Stimulated activated naive CD8-positive, alpha-beta T cell treated with anti-CD3 and anti-CD28 coated beads, Interleukin-15, Interleukin-2, amounts not matched to agents 100 U/mL and 50 U/mL, for 24 hours (primary cell): Measurements from ENCODE around the gene CTXND1.
"Not testable (repeated sequence)": the region's sequence is repeated elsewhere in the genome, so short reads cannot be mapped to it uniquely, and the experiment has no call there.

ENCODE experiments used
- ATAC-seq: fragments of 150-1000 bp; cut with Tn5 transposase; one replicate; pipeline ENCODE4 v1.10.0; 2021
- DNase-seq: peaks from one replicate; pipeline ENCODE4 v3.0.0; 2021

Gene CTXND1

DNA sequence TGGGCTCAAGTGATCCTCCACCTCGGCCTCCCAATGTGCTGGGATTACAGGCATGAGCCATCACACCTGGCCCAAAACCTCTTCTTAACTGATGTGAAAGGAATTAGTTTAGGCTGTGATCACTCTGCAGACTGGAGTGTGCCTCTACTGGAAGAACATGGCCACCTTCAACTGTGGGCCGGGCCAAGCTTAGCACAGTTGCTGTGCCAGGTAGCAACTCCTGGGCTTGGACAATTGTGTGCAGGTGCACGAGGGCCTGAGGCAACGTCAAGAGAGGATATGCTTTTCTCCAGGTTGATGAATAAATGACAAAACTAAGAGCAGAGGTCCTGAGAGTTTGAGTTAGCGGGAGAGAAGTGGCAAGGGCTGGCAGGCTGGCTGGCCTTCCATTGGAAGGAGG lies 92.7 kb downstream of the CTXND1 start:
- DNase-seq (no peak), ATAC-seq (no peak)

DNA sequence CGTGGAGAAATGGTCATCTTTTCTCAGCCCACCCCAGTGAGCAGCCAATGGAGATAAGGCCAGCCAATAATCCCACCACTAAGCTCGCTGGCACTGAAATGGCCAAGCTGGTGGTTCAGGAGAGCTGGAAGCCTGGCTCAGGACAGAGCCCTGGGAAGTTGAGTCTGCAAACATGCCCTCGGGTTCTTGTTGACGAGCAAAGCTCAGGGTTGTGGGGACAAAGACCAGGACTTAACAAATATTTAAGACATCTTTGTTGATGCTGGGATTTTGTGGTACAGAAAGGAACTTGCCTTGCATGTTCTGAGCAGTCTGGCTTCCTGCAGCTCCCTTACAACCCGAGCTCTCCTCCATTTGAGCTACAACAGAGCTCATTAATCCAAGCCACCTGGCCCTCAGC lies 94.8 kb downstream of the CTXND1 start:
- ATAC-seq (no peak), DNase-seq (no peak)

DNA sequence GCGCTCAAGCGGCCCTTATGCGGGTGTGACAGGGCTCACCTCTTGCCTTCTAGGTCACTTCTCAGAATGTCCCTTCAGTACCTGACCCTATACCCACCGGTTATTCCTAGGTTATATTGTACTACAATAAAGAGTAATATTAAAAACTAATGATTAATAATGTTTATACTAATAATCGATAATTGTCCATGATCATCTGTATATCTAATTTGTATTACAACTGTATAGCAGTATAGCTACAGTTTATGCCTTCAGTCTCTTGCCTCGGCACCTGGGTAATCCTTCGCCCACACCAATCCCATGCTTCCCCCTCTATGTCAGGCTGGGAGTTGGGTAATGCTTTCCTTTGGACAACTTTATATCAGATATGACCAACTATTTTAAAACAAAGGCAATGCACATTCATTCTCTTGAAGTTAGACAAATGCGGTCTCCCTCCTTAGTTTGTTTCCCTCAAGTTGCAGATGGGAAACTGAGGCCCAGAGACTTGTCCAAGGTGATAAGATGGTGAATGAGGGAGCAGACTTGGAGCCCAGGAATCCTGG lies 95.8 kb downstream of the CTXND1 start:
- no peak for ATAC-seq

DNA sequence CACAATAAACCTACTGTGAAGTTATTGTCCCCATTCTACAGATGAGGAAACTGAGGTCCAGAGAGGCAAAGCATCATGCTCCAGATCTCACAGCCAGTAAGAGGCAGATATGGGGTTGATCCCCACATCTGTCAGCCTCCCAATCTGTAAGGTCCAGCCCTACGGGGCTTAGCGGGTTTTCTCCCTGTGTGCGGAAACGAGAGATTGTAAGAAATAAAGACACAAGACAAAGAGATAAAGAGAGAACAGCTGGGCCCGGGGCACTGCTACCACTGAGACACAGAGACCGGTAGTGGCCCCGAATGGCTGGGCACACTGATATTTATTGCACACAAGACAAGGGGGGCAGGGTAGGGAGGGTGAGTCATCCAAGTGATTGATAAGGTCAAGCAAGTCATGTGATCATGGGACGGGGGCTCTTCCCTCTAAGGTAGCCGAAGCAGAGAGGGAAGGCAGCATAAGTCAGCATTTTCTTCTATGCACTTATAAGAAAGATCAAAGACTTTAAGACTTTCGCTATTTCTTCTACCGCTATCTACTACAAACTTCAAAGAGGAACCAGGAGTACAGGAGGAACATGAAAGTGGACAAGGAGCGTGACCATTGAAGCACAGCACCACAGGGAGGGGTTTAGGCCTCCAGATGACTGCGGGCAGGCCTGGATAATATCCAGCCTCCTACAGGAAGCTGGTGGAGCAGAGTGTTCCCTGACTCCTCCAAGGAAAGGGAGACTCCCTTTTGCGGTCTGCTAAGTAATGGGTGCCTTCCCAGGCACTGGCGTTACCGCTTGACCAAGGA lies 96.4 kb downstream of the CTXND1 start:
- DNase-seq, ATAC-seq: not testable (repeated sequence)

More for the DNA sequence above, 95.8 kb downstream of the CTXND1 start:
- no peak for DNase-seq

DNA sequence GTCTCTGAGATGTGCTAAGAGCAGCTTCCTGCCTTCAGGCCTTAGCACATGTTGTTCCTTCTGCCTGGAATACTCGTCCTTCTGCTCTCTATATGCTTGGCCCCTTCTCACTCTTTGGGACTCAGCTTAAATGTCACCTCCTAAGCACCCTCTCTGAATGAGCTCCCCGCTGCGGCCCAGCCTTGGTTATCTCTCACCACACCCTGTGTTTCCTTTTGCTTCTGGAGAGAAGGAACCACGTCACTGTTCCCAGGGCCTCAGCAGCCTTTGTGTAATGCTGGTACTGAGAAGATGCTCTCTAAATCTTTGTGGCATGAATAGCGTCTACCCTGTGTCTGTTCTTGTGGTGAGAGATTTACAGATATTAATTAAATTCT lies 97.0 kb downstream of the CTXND1 start:
- no peak for ATAC-seq

DNA sequence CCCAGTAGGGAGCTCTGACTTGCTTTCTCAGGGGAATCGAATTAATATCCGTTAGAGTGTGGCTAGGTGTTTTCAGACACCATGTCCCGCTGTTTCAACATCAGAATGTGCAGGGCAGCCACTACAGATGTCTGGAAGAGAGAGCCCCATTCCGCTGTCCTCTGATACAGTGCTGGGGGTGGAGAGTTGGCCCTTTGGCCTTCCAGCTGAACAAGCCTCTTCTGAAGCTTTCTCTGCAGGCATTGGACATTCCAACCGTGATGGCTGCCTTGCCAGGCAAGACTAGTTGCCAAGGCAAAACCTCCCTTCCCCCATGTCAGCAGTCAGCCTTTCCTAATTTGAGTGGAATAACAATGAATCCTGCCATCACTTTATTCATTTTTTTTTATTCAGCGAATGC lies 97.7 kb downstream of the CTXND1 start:
- no peak for DNase-seq
- no peak for ATAC-seq

More for the DNA sequence above, 97.0 kb downstream of the CTXND1 start:
- no peak for DNase-seq

DNA sequence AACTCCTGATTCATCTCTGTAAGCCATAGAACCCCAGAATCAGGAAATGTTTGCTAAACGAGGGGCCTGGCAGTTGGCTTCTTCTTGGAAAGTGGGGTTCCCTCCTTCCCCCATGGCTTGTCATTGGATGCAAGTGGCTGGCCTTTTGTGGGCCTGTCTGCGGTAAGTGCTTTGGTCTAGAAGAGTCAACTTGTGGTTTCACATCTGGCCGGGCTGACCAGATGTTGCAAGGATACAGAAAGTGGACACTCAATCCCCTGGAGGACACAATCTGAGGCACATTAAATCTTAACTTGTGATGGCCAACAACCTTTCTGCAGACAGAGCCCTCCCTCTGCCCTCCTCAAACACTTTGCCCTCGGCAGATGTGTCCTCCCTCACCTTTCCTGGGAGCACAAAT lies 98.1 kb downstream of the CTXND1 start:
- no peak for DNase-seq
- ATAC-seq, result no peak

DNA sequence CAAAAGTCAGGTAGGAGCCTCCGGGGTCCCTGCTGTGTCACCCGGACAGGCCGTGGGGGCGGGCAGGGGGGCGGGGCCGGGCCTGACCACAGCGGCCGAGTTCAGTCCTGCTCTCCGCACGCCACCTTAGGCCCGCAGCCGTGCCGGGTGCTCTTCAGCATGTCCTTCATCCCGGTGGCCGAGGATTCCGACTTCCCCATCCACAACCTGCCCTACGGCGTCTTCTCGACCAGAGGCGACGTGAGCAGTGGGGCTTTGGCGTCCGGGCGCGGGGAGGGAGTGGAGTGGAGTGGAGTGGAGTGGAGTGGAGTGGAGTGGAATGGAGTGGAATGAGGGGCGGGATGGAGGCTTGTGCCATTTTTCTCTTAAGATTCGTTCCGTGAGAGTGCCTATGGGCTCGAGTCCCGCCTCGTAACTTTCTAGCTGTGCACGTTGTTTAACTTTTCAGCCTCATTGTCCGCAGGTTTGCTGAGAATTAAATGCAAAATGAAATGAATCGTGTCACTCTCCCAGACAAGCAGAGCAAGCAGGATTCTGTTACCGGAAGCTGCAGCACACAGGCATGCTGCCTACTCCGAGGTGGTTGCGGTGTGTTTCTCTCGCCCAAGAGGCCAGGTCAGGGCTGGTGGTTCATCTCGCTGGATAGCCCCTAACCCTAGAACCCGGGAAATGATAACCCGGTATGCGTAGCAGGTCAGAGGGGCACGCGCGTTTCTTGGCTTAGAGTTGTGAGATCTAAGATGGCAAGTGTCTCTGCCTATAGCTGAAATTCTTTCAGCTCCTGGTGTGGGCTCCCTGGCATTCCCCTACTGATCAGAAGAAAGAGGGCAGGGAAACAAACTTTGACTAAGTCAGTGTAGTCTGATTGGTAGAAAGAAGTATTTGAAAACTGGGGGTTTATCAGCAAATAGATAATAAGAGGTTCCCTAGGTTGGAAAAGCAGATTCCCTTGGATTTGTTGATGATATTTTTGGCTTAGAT lies 98.8 kb downstream of the CTXND1 start, which contains the start of gene FAH:
Gene FAH, plus strand, starts transcription at position 104 of the 981 bp plus-strand sequence. Its CDS starts 56 bp downstream, at position 160.
- DNase-seq (peak; percentile 56), ATAC-seq (peak; percentile 38)

DNA sequence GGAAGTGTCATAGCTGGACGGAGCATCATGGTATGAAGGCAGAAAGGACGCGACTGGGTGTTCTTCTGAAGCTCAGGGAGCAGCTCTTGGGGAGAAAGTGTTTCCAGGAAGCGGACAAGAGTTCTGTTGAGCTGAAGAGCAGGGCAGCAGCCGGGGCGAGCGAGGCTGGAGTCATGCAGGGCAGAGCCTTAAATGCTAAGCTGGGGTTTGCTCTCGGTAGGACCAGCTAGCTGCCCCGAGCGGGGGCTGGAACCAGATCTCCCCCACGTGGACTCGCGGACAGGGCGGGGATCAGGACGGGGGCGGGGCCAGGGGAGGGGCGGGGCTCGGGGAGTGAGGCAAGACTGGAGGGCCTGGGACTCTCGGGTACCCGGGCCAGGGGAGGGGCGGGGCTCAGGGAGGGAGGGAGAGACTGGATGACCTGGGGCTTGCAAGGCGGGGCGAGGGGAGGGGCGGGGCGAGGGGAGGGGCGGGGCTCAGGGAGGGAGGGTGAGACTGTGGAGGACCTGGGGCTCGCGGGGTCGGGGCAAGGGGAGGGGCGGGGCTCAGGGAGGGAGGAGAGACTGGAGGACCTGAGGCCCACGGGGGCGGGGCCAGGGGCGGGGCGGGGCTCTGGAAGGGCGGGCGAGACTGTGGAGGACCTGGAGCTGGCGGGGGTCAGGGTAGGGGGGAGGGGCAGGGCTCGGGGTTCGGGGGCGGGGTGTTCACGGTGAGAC lies 99.7 kb downstream of the CTXND1 start:
- DNase-seq (peak; percentile 91), ATAC-seq (peak; percentile 84)

DNA sequence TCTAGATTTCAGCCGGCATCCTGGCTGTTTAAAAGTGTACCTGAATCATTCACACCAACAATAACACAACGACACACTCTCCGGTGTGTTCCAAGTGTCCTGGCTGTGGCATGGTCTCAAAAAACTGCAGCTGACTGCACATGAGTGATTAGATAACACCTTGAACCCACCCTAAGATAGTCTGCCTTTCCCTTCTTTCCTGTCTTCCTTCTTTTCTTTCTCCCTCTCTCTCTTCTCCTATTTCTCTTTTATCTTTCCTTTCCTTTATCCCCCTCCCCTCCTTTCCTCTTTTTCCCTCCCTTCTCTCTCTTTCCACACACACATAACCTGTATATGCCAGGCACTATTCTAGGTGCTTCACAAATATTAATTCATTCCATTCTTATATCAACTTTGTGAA lies 100.4 kb downstream of the CTXND1 start:
- DNase-seq, result no peak

DNA sequence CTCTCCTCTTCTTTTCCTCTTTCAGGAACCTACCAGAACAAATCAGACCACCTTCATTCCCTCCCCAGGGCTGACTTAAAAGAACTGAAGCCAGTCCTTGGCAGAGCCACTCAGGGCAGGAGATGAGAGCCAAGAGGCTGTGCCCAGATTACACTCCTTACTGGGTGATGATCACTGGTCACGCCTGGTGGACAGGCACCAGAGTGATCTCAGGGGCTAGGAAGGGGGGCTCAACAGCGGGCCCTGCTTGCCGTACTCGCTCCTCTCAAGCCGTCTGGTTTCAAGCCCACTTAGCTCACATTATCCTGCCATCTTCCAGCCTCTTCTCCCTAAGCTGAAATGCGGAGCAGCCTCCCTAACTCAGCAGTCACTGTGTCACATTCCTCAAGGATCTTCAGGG lies 100.9 kb downstream of the CTXND1 start:
- DNase-seq, result no peak
- no peak for ATAC-seq

More for the DNA sequence above, 100.4 kb downstream of the CTXND1 start:
- no peak for ATAC-seq
